ENCODE measurements around the gene PAFAH2.

PAFAH2 gene

GRCh38 chr1:25997828-25998761 is at the start of gene PAFAH2:
TSS of gene PAFAH2 (minus strand) at chr1:25998063. CDS start at chr1:25990816, 7,247 bp downstream.
- Histone ChIP-seq H3K4me3 (ENCODE audit: low read depth in 1 of 2, low read length in 2 of 2) (peak within 1 kb of the TSS; percentile 67 to 78), H3K27me3 (ENCODE audit: low read depth, low read length) (no peaks in the 10 kb centered on the region), H3K4me1 (ENCODE audit: control insufficient read depth in 1 of 2, insufficient read depth in 2 of 2, low read length in 2 of 2) (peaks cover 12 to 16% of the 10 kb centered on the region in 2 donors), H3K9me3 (ENCODE audit: control insufficient read depth in 1 of 2, low read length in 2 of 2) (no peaks in the 10 kb centered on the region), H3K36me3 (ENCODE audit: control insufficient read depth in 1 of 2, insufficient read depth in 2 of 2, low read length in 2 of 2) (no peaks in the 10 kb centered on the region), H3K27ac (ENCODE audit: low read length) (peak within 1 kb of the TSS; percentile 79)

GRCh38 chr1:26047278-26047874 is 49.5 kb upstream of the PAFAH2 start:
- no peak overlapping the region for H3K27ac ChIP-seq (ENCODE audit: low read length)

GRCh38 chr1:26046246-26047095 is 48.6 kb upstream of the PAFAH2 start:
- peaks cover 31% of the 10 kb centered on the region for H3K27me3 ChIP-seq (ENCODE audit: low read depth, low read length)
- H3K4me1 ChIP-seq (ENCODE audit: control insufficient read depth in 1 of 2, insufficient read depth in 2 of 2, low read length in 2 of 2) = peaks cover 0 to 17% of the 10 kb centered on the region in 2 donors
- no peaks in the 10 kb centered on the region for H3K9me3 ChIP-seq (ENCODE audit: control insufficient read depth in 1 of 2, low read length in 2 of 2)
- no peak overlapping the region for H3K27ac ChIP-seq (ENCODE audit: low read length)
- H3K36me3 ChIP-seq (ENCODE audit: control insufficient read depth in 1 of 2, insufficient read depth in 2 of 2, low read length in 2 of 2) = no peaks in the 10 kb centered on the region
- peak overlapping the region in 1 of 2 donors; percentile 48 for H3K4me3 ChIP-seq (ENCODE audit: low read depth in 1 of 2, low read length in 2 of 2)

More at GRCh38 chr1:26047278-26047874, 49.5 kb upstream of the PAFAH2 start:
- H3K9me3 ChIP-seq (ENCODE audit: control insufficient read depth in 1 of 2, low read length in 2 of 2) = no peaks in the 10 kb centered on the region
- peaks cover 31% of the 10 kb centered on the region for H3K27me3 ChIP-seq (ENCODE audit: low read depth, low read length)
- peaks cover 0 to 17% of the 10 kb centered on the region in 2 donors for H3K4me1 ChIP-seq (ENCODE audit: control insufficient read depth in 1 of 2, insufficient read depth in 2 of 2, low read length in 2 of 2)
- no peak overlapping the region for H3K4me3 ChIP-seq (ENCODE audit: low read depth in 1 of 2, low read length in 2 of 2)
- no peaks in the 10 kb centered on the region for H3K36me3 ChIP-seq (ENCODE audit: control insufficient read depth in 1 of 2, insufficient read depth in 2 of 2, low read length in 2 of 2)

GRCh38 chr1:26045722-26046245 is 47.9 kb upstream of the PAFAH2 start, which contains the start of gene SLC30A2:
TSS of gene SLC30A2 (minus strand) at chr1:26046118. CDS start at chr1:26045896, 222 bp downstream.
- Histone ChIP-seq H3K4me3 (ENCODE audit: low read depth in 1 of 2, low read length in 2 of 2) (peak within 1 kb of the TSS in 1 of 2 donors; percentile 48), H3K36me3 (ENCODE audit: control insufficient read depth in 1 of 2, insufficient read depth in 2 of 2, low read length in 2 of 2) (no peaks in the 10 kb centered on the region), H3K4me1 (ENCODE audit: control insufficient read depth in 1 of 2, insufficient read depth in 2 of 2, low read length in 2 of 2) (peaks cover 0 to 17% of the 10 kb centered on the region in 2 donors), H3K9me3 (ENCODE audit: control insufficient read depth in 1 of 2, low read length in 2 of 2) (no peaks in the 10 kb centered on the region), H3K27ac (ENCODE audit: low read length) (no peak within 1 kb of the TSS), H3K27me3 (ENCODE audit: low read depth, low read length) (peaks cover 31% of the 10 kb centered on the region)

GRCh38 chr1:26044971-26045721 is 47.3 kb upstream of the PAFAH2 start:
- Histone ChIP-seq H3K27me3 (ENCODE audit: low read depth, low read length) (peaks cover 31% of the 10 kb centered on the region), H3K9me3 (ENCODE audit: control insufficient read depth in 1 of 2, low read length in 2 of 2) (no peaks in the 10 kb centered on the region), H3K4me3 (ENCODE audit: low read depth in 1 of 2, low read length in 2 of 2) (peak overlapping the region in 1 of 2 donors; percentile 48), H3K36me3 (ENCODE audit: control insufficient read depth in 1 of 2, insufficient read depth in 2 of 2, low read length in 2 of 2) (no peaks in the 10 kb centered on the region), H3K4me1 (ENCODE audit: control insufficient read depth in 1 of 2, insufficient read depth in 2 of 2, low read length in 2 of 2) (peaks cover 0 to 17% of the 10 kb centered on the region in 2 donors), H3K27ac (ENCODE audit: low read length) (no peak overlapping the region)

GRCh38 chr1:26044414-26044813 is 46.6 kb upstream of the PAFAH2 start:
- H3K4me1 ChIP-seq (ENCODE audit: control insufficient read depth in 1 of 2, insufficient read depth in 2 of 2, low read length in 2 of 2) = peaks cover 0 to 17% of the 10 kb centered on the region in 2 donors
- peaks cover 31% of the 10 kb centered on the region for H3K27me3 ChIP-seq (ENCODE audit: low read depth, low read length)
- H3K4me3 ChIP-seq (ENCODE audit: low read depth in 1 of 2, low read length in 2 of 2) = no peak overlapping the region
- H3K9me3 ChIP-seq (ENCODE audit: control insufficient read depth in 1 of 2, low read length in 2 of 2) = no peaks in the 10 kb centered on the region
- H3K36me3 ChIP-seq (ENCODE audit: control insufficient read depth in 1 of 2, insufficient read depth in 2 of 2, low read length in 2 of 2) = no peaks in the 10 kb centered on the region
- H3K27ac ChIP-seq (ENCODE audit: low read length) = no peak overlapping the region

- Histone ChIP-seq H3K4me1 (ENCODE audit: control insufficient read depth in 1 of 2, insufficient read depth in 2 of 2, low read length in 2 of 2) (peaks cover 0 to 17% of the 10 kb centered on the region in 2 donors), H3K27ac (ENCODE audit: low read length) (no peak overlapping the region), H3K36me3 (ENCODE audit: control insufficient read depth in 1 of 2, insufficient read depth in 2 of 2, low read length in 2 of 2) (no peaks in the 10 kb centered on the region), H3K27me3 (ENCODE audit: low read depth, low read length) (peaks cover 31% of the 10 kb centered on the region), H3K9me3 (ENCODE audit: control insufficient read depth in 1 of 2, low read length in 2 of 2) (no peaks in the 10 kb centered on the region), H3K4me3 (ENCODE audit: low read depth in 1 of 2, low read length in 2 of 2) (no peak overlapping the region)
Measured at GRCh38 chr1:26043765-26044164, 45.9 kb upstream of the PAFAH2 start.

- H3K36me3 ChIP-seq (ENCODE audit: control insufficient read depth in 1 of 2, insufficient read depth in 2 of 2, low read length in 2 of 2) = no peaks in the 10 kb centered on the region
- H3K4me1 ChIP-seq (ENCODE audit: control insufficient read depth in 1 of 2, insufficient read depth in 2 of 2, low read length in 2 of 2) = peaks cover 0 to 17% of the 10 kb centered on the region in 2 donors
- H3K27ac ChIP-seq (ENCODE audit: low read length) = no peak overlapping the region
- H3K27me3 ChIP-seq (ENCODE audit: low read depth, low read length) = peaks cover 26% of the 10 kb centered on the region
- H3K4me3 ChIP-seq (ENCODE audit: low read depth in 1 of 2, low read length in 2 of 2) = no peak overlapping the region
- H3K9me3 ChIP-seq (ENCODE audit: control insufficient read depth in 1 of 2, low read length in 2 of 2) = no peaks in the 10 kb centered on the region
Measured at GRCh38 chr1:26041978-26042377, 44.1 kb upstream of the PAFAH2 start.

- Histone ChIP-seq H3K4me3 (ENCODE audit: low read depth in 1 of 2, low read length in 2 of 2) (no peak overlapping the region), H3K9me3 (ENCODE audit: control insufficient read depth in 1 of 2, low read length in 2 of 2) (no peaks in the 10 kb centered on the region), H3K36me3 (ENCODE audit: control insufficient read depth in 1 of 2, insufficient read depth in 2 of 2, low read length in 2 of 2) (no peaks in the 10 kb centered on the region), H3K27me3 (ENCODE audit: low read depth, low read length) (peaks cover 20% of the 10 kb centered on the region), H3K4me1 (ENCODE audit: control insufficient read depth in 1 of 2, insufficient read depth in 2 of 2, low read length in 2 of 2) (peaks cover 0 to 16% of the 10 kb centered on the region in 2 donors), H3K27ac (ENCODE audit: low read length) (no peak overlapping the region)
Measured at GRCh38 chr1:26041401-26041800, 43.5 kb upstream of the PAFAH2 start.

- Histone ChIP-seq H3K27me3 (ENCODE audit: low read depth, low read length) (peaks cover 11% of the 10 kb centered on the region), H3K27ac (ENCODE audit: low read length) (no peak overlapping the region), H3K9me3 (ENCODE audit: control insufficient read depth in 1 of 2, low read length in 2 of 2) (no peaks in the 10 kb centered on the region), H3K36me3 (ENCODE audit: control insufficient read depth in 1 of 2, insufficient read depth in 2 of 2, low read length in 2 of 2) (no peaks in the 10 kb centered on the region), H3K4me1 (ENCODE audit: control insufficient read depth in 1 of 2, insufficient read depth in 2 of 2, low read length in 2 of 2) (peaks cover 0 to 14% of the 10 kb centered on the region in 2 donors), H3K4me3 (ENCODE audit: low read depth in 1 of 2, low read length in 2 of 2) (no peak overlapping the region)
Measured at GRCh38 chr1:26038904-26039303, 41.0 kb upstream of the PAFAH2 start.
